GM23338 (cell line): ENCODE data around the gene TFEB. TPM values are rescaled to one million over a fixed set of nuclear protein-coding genes. Genes with fewer than 3 reads are reported as not detected.

Experiments
- ATAC-seq: fragments of 200-7000 bp; cut with Tn5 transposase; 3 replicates; pipeline ENCODE4 v1.9.1; 2020
- DNase-seq: peaks from one replicate; pipeline ENCODE4 v3.0.0-alpha.2; 2015; ENCODE audit warnings: low spot score
- H2AFZ ChIP-seq: fragments of 200-600 bp; sonication (generic); 2 replicates; pipeline ENCODE4 v1.8.0; 2016; ENCODE audit warnings: antibody characterized with exemption, mild to moderate bottlenecking, moderate library complexity
- H3F3A ChIP-seq: fragments of 200-600 bp; sonication (generic); replicated peaks from 2 replicates; pipeline ENCODE4 v1.8.0; 2017; ENCODE audit warnings: antibody characterized with exemption, mixed run types, low read depth
- H3K27ac ChIP-seq: fragments of 200-600 bp; sonication (generic); 2 replicates; pipeline ENCODE4 v1.6.1; 2016; ENCODE audit warnings: low read depth
- H3K27me3 ChIP-seq: fragments of 200-600 bp; sonication (generic); 2 replicates; pipeline ENCODE4 v1.8.0; 2016; ENCODE audit warnings: mild to moderate bottlenecking, mixed run types, moderate library complexity; ENCODE audit not compliant: insufficient read depth
- H3K36me3 ChIP-seq: fragments of 200-600 bp; sonication (generic); 2 replicates; pipeline ENCODE4 v1.8.0; 2016; ENCODE audit warnings: mild to moderate bottlenecking; ENCODE audit not compliant: insufficient read depth
- H3K4me1 ChIP-seq: fragments of 200-600 bp; sonication (generic); 2 replicates; pipeline ENCODE4 v1.8.0; 2016; ENCODE audit warnings: mild to moderate bottlenecking, moderate library complexity; ENCODE audit not compliant: insufficient read depth
- H3K4me2 ChIP-seq: fragments of 200-600 bp; sonication (generic); 2 replicates; pipeline ENCODE4 v1.7.1; 2017; ENCODE audit warnings: mixed run types
- H3K4me3 ChIP-seq: fragments of 200-600 bp; sonication (generic); 2 replicates; pipeline ENCODE4 v1.6.1; 2016; ENCODE audit warnings: mixed run types
- H3K79me2 ChIP-seq: fragments of 200-600 bp; sonication (generic); replicated peaks from 2 replicates; pipeline ENCODE4 v1.8.0; 2017; ENCODE audit warnings: mild to moderate bottlenecking; ENCODE audit not compliant: insufficient read depth
- H3K9me2 ChIP-seq: fragments of 200-600 bp; sonication (generic); 2 replicates; pipeline ENCODE4 v1.8.0; 2017; ENCODE audit not compliant: insufficient read depth
- H4K20me1 ChIP-seq: fragments of 200-600 bp; sonication (generic); replicated peaks from 2 replicates; pipeline ENCODE4 v1.8.0; 2017; ENCODE audit warnings: mild to moderate bottlenecking; ENCODE audit not compliant: insufficient read depth
- H3K27ac Mint-ChIP-seq: 2 replicates; pipeline ENCODE4 v1.8.0; 2020; ENCODE audit warnings: inconsistent platforms, mild to moderate bottlenecking, moderate library complexity, mixed read lengths
- H3K27me3 Mint-ChIP-seq: 3 replicates; pipeline ENCODE4 v1.8.0; 2022; ENCODE audit warnings: low read depth, mild to moderate bottlenecking, moderate library complexity, mixed read lengths, inconsistent platforms; ENCODE audit not compliant: insufficient read depth, poor library complexity
- H3K36me3 Mint-ChIP-seq: 3 replicates; pipeline ENCODE4 v1.8.0; 2021; ENCODE audit warnings: low read depth, mild to moderate bottlenecking, inconsistent platforms, moderate library complexity, mixed read lengths
- H3K4me1 Mint-ChIP-seq: 3 replicates; pipeline ENCODE4 v1.8.0; 2020; ENCODE audit warnings: mild to moderate bottlenecking, inconsistent platforms, mixed read lengths
- H3K4me3 Mint-ChIP-seq: 3 replicates; pipeline ENCODE4 v1.8.0; 2021; ENCODE audit warnings: moderate library complexity, mild to moderate bottlenecking, inconsistent platforms, mixed read lengths
- H3K9me3 Mint-ChIP-seq: 3 replicates; pipeline ENCODE4 v1.8.0; 2020; ENCODE audit warnings: moderate library complexity, mild to moderate bottlenecking, inconsistent platforms, mixed read lengths
- CREB1 ChIP-seq: fragments of 250-450 bp; sonication (Bioruptor Pico); IDR thresholded peaks from 2 replicates; pipeline ENCODE4 v1.5.0; 2020; ENCODE audit warnings: low read depth, mild to moderate bottlenecking, moderate library complexity
- EZH2 ChIP-seq: fragments of 200-600 bp; sonication (generic); IDR thresholded peaks from one replicate; pipeline ENCODE4 v1.8.0; 2017; ENCODE audit warnings: antibody characterized with exemption, mild to moderate bottlenecking, low read depth; ENCODE audit not compliant: unreplicated experiment
- EZH2phosphoT487 ChIP-seq: fragments of 200-600 bp; sonication (generic); IDR thresholded peaks from one replicate; pipeline ENCODE4 v1.8.1; 2018; ENCODE audit warnings: antibody characterized with exemption; ENCODE audit not compliant: unreplicated experiment
- JUNB ChIP-seq: IDR thresholded peaks from one replicate; pipeline ENCODE4 v1.6.1; 2016; ENCODE audit warnings: antibody characterized with exemption; ENCODE audit not compliant: unreplicated experiment
- NANOG ChIP-seq: IDR thresholded peaks from 2 replicates; pipeline ENCODE4 v1.6.1; 2016; ENCODE audit warnings: antibody characterized with exemption, borderline replicate concordance
- POLR2AphosphoS5 ChIP-seq: IDR thresholded peaks from 2 replicates; pipeline ENCODE4 v1.6.1; 2016; ENCODE audit warnings: antibody characterized with exemption, low read depth
- STAT1 ChIP-seq: IDR thresholded peaks from one replicate; pipeline ENCODE4 v1.6.1; 2016; ENCODE audit warnings: antibody characterized with exemption; ENCODE audit not compliant: unreplicated experiment
- ZNF114 ChIP-seq: fragments of 250-450 bp; sonication (Bioruptor Pico); IDR thresholded peaks from 2 replicates; pipeline ENCODE4 v1.5.0; 2020; ENCODE audit warnings: mild to moderate bottlenecking, moderate library complexity
- ZNF331 ChIP-seq: fragments of 250-450 bp; sonication (Bioruptor Pico); IDR thresholded peaks from 2 replicates; pipeline ENCODE4 v1.5.0; 2020; ENCODE audit warnings: low read depth, mild to moderate bottlenecking, moderate library complexity
- polyA plus RNA-seq: library from polyadenylated mRNA; unstranded; fragments of >200 nt; fragmentation: Nextera tagmentation; extraction: Ambion mirVana; gene quantifications from 2 replicates; pipeline ENCODE4 v1.2.1, GENCODE V29; 2016
- total RNA-seq: library from RNA; depleted of rRNA; stranded (reverse); fragments of >200 nt; shearing (Covaris generic); gene quantifications from 2 replicates; pipeline ENCODE4 v1.2.3, GENCODE V29; 2014
- TF ChIP-seq, protein P1 (sequence below): IDR thresholded peaks from one replicate; pipeline ENCODE4 v1.6.1; 2018; ENCODE audit warnings: antibody characterized with exemption; ENCODE audit not compliant: unreplicated experiment
- TF ChIP-seq, protein P2 (sequence below), 2 experiments: fragments of 200-600 bp in 1 of 2; sonication (generic) in 1 of 2; conservative IDR thresholded peaks; 2 replicates each; pipeline versions ENCODE4 v1.5.1 to v1.6.1; 2016 to 2017; ENCODE audit warnings: antibody characterized with exemption in 2 of 2, low read depth in 2 of 2, mild to moderate bottlenecking in 2 of 2, moderate library complexity in 1 of 2
- TF ChIP-seq, protein P3 (sequence below): fragments of 250-450 bp; sonication (Bioruptor Pico); IDR thresholded peaks from 2 replicates; pipeline ENCODE4 v1.5.0; 2020; ENCODE audit warnings: mild to moderate bottlenecking, moderate library complexity
- TF ChIP-seq, protein P4 (sequence below): IDR thresholded peaks from 2 replicates; pipeline ENCODE4 v1.6.1; 2016; ENCODE audit warnings: antibody characterized with exemption

TFEB gene
- total and polyA plus RNA-seq, 2 experiments from 2014 or later, result 1.3 to 4.3 TPM

DNA sequence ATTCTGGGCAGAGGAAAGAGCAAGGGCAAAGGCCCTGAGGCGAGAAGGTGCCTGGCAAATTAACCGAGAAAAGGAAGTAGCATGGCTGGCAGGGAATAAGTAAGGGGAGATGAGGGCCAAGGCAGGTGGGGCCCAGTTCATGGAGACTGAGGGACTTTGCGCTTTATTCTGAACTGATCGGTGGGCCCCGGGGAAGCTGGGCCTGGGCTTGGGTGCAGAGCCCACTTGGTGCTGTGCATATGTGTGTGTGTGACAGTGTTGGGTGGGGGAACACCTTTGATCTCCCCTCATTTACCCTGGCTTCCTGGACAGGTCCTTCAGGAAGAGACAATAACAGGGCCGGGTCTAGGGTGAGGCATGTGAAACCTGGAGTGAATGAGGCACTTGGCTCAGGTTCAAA is 100.0 kb downstream of the TFEB start:
- H3K4me3 Mint-ChIP-seq, result no peak overlapping the region
- no peak overlapping the region for H3K27ac ChIP-seq

More for the DNA sequence above, 100.0 kb downstream of the TFEB start:
- DNase-seq, result no peak
- 0 out of 2 replicates have a peak, but pooled peaks cover 9% of the 10 kb centered on the region for H3F3A ChIP-seq
- peaks cover 35% of the 10 kb centered on the region for H3K4me1 ChIP-seq
- ATAC-seq, result no peak
- H3K79me2 ChIP-seq, result no peaks in the 10 kb centered on the region; the same call in 1 of the 2 replicates
- H3K36me3 ChIP-seq, result no peaks in the 10 kb centered on the region
- no peak overlapping the region for H3K4me3 ChIP-seq
- Mint-ChIP-seq H3K27me3 (peaks cover 52% of the 10 kb centered on the region), H3K36me3 (no peaks in the 10 kb centered on the region; the same call in 2 of the 3 replicates), H3K4me1 (peaks cover 36% of the 10 kb centered on the region), H3K27ac (no peak overlapping the region), H3K9me3 (no peaks in the 10 kb centered on the region; the same call in 2 of the 3 replicates)
- H3K9me2 ChIP-seq, result no peaks in the 10 kb centered on the region
- TF ChIP-seq EZH2 (no peak), ZNF114 (CRISPR knock-in tag) (no peak), CREB1 (CRISPR knock-in tag) (no peak), ZNF331 (CRISPR knock-in tag) (no peak), EZH2phosphoT487 (no peak), STAT1 (no peak), POLR2AphosphoS5 (no peak), NANOG (no peak), JUNB (no peak)
- TF ChIP-seq, protein P1, sequence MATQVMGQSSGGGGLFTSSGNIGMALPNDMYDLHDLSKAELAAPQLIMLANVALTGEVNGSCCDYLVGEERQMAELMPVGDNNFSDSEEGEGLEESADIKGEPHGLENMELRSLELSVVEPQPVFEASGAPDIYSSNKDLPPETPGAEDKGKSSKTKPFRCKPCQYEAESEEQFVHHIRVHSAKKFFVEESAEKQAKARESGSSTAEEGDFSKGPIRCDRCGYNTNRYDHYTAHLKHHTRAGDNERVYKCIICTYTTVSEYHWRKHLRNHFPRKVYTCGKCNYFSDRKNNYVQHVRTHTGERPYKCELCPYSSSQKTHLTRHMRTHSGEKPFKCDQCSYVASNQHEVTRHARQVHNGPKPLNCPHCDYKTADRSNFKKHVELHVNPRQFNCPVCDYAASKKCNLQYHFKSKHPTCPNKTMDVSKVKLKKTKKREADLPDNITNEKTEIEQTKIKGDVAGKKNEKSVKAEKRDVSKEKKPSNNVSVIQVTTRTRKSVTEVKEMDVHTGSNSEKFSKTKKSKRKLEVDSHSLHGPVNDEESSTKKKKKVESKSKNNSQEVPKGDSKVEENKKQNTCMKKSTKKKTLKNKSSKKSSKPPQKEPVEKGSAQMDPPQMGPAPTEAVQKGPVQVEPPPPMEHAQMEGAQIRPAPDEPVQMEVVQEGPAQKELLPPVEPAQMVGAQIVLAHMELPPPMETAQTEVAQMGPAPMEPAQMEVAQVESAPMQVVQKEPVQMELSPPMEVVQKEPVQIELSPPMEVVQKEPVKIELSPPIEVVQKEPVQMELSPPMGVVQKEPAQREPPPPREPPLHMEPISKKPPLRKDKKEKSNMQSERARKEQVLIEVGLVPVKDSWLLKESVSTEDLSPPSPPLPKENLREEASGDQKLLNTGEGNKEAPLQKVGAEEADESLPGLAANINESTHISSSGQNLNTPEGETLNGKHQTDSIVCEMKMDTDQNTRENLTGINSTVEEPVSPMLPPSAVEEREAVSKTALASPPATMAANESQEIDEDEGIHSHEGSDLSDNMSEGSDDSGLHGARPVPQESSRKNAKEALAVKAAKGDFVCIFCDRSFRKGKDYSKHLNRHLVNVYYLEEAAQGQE, result no peak
- TF ChIP-seq, protein P2, sequence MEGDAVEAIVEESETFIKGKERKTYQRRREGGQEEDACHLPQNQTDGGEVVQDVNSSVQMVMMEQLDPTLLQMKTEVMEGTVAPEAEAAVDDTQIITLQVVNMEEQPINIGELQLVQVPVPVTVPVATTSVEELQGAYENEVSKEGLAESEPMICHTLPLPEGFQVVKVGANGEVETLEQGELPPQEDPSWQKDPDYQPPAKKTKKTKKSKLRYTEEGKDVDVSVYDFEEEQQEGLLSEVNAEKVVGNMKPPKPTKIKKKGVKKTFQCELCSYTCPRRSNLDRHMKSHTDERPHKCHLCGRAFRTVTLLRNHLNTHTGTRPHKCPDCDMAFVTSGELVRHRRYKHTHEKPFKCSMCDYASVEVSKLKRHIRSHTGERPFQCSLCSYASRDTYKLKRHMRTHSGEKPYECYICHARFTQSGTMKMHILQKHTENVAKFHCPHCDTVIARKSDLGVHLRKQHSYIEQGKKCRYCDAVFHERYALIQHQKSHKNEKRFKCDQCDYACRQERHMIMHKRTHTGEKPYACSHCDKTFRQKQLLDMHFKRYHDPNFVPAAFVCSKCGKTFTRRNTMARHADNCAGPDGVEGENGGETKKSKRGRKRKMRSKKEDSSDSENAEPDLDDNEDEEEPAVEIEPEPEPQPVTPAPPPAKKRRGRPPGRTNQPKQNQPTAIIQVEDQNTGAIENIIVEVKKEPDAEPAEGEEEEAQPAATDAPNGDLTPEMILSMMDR (conservative IDR thresholded peaks at IDR 0.05; ENCODE audit: low read depth in 2 of 2), result no peak
- TF ChIP-seq, protein P3, sequence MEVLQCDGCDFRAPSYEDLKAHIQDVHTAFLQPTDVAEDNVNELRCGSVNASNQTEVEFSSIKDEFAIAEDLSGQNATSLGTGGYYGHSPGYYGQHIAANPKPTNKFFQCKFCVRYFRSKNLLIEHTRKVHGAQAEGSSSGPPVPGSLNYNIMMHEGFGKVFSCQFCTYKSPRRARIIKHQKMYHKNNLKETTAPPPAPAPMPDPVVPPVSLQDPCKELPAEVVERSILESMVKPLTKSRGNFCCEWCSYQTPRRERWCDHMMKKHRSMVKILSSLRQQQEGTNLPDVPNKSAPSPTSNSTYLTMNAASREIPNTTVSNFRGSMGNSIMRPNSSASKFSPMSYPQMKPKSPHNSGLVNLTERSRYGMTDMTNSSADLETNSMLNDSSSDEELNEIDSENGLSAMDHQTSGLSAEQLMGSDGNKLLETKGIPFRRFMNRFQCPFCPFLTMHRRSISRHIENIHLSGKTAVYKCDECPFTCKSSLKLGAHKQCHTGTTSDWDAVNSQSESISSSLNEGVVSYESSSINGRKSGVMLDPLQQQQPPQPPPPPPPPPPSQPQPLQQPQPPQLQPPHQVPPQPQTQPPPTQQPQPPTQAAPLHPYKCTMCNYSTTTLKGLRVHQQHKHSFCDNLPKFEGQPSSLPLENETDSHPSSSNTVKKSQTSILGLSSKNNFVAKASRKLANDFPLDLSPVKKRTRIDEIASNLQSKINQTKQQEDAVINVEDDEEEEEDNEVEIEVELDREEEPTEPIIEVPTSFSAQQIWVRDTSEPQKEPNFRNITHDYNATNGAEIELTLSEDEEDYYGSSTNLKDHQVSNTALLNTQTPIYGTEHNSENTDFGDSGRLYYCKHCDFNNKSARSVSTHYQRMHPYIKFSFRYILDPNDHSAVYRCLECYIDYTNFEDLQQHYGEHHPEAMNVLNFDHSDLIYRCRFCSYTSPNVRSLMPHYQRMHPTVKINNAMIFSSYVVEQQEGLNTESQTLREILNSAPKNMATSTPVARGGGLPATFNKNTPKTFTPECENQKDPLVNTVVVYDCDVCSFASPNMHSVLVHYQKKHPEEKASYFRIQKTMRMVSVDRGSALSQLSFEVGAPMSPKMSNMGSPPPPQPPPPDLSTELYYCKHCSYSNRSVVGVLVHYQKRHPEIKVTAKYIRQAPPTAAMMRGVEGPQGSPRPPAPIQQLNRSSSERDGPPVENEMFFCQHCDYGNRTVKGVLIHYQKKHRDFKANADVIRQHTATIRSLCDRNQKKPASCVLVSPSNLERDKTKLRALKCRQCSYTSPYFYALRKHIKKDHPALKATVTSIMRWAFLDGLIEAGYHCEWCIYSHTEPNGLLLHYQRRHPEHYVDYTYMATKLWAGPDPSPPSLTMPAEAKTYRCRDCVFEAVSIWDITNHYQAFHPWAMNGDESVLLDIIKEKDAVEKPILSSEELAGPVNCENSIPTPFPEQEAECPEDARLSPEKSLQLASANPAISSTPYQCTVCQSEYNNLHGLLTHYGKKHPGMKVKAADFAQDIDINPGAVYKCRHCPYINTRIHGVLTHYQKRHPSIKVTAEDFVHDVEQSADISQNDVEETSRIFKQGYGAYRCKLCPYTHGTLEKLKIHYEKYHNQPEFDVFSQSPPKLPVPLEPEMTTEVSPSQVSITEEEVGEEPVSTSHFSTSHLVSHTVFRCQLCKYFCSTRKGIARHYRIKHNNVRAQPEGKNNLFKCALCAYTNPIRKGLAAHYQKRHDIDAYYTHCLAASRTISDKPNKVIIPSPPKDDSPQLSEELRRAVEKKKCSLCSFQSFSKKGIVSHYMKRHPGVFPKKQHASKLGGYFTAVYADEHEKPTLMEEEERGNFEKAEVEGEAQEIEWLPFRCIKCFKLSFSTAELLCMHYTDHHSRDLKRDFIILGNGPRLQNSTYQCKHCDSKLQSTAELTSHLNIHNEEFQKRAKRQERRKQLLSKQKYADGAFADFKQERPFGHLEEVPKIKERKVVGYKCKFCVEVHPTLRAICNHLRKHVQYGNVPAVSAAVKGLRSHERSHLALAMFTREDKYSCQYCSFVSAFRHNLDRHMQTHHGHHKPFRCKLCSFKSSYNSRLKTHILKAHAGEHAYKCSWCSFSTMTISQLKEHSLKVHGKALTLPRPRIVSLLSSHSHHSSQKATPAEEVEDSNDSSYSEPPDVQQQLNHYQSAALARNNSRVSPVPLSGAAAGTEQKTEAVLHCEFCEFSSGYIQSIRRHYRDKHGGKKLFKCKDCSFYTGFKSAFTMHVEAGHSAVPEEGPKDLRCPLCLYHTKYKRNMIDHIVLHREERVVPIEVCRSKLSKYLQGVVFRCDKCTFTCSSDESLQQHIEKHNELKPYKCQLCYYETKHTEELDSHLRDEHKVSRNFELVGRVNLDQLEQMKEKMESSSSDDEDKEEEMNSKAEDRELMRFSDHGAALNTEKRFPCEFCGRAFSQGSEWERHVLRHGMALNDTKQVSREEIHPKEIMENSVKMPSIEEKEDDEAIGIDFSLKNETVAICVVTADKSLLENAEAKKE (CRISPR knock-in tag), result no peak
- TF ChIP-seq, protein P4, sequence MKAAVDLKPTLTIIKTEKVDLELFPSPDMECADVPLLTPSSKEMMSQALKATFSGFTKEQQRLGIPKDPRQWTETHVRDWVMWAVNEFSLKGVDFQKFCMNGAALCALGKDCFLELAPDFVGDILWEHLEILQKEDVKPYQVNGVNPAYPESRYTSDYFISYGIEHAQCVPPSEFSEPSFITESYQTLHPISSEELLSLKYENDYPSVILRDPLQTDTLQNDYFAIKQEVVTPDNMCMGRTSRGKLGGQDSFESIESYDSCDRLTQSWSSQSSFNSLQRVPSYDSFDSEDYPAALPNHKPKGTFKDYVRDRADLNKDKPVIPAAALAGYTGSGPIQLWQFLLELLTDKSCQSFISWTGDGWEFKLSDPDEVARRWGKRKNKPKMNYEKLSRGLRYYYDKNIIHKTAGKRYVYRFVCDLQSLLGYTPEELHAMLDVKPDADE, result no peak
- no peak overlapping the region for H2AFZ ChIP-seq
- H3K4me2 ChIP-seq, result no peak overlapping the region
- peaks cover 57% of the 10 kb centered on the region for H3K27me3 ChIP-seq
- no peaks in the 10 kb centered on the region for H4K20me1 ChIP-seq
